Adrenal gland (tissue), 12 donors: ENCODE measurements around the gene C4BPA. TPM values are rescaled to one million over a fixed set of nuclear protein-coding genes. Genes with fewer than 3 reads are reported as not detected.

ENCODE experiments used
- DNase-seq, 7 donors: peaks; one replicate each; pipeline ENCODE4 v3.0.0-alpha.2; 2019 to 2020
- H3K27ac ChIP-seq, 5 donors: fragments of 200-600 bp; sonication (generic) in 4 of 5; 1 replicate in 3 of 5; 2 replicates in 2 of 5; pipeline versions ENCODE4 v1.5.1 to v1.8.0; 2016 to 2020; ENCODE audit warnings: mild to moderate bottlenecking in 1 of 5
- H3K27me3 ChIP-seq: fragments of 200-600 bp; 2 replicates; pipeline ENCODE4 v1.8.0; 2021
- H3K36me3 ChIP-seq, 2 donors: fragments of 200-600 bp; replicated peaks in 1 of 2; 1 replicate in 1 of 2; 2 replicates in 1 of 2; pipeline versions ENCODE4 v1.5.1 to v1.8.0; 2018 to 2022
- H3K4me1 ChIP-seq, 2 donors: fragments of 200-600 bp; replicated peaks in 1 of 2; 1 replicate in 1 of 2; 2 replicates in 1 of 2; pipeline versions ENCODE4 v1.5.1 to v1.8.0; 2018 to 2021
- H3K4me3 ChIP-seq, 4 donors: fragments of 200-600 bp; sonication (generic) in 3 of 4; one replicate each; pipeline ENCODE4 v1.5.1; 2016 to 2018
- H3K9me3 ChIP-seq, 3 donors: fragments of 200-600 bp; sonication (generic) in 1 of 3; replicated peaks in 1 of 3; 1 replicate in 2 of 3; 2 replicates in 1 of 3; pipeline versions ENCODE4 v1.5.1 to v1.8.0; 2016 to 2021
- POLR2A ChIP-seq, 2 donors: fragments of 450-650 bp; IDR thresholded peaks; one replicate each; pipeline ENCODE4 v1.6.1; 2017; ENCODE audit warnings: antibody characterized with exemption in 2 of 2, mild to moderate bottlenecking in 2 of 2, moderate library complexity in 1 of 2
- WGBS, 4 donors: extraction: QIAGEN DNeasy Blood & Tissue Kit in 2 of 4; methylation state at CpG; one replicate each; pipeline versions ENCODE4 v1.1.5 to v1.1.7; 2013 to 2017; 5-methylcytosine and 5-hydroxymethylcytosine counted together
- intact Hi-C, 2 donors: fragments of 100-400 bp; cut with DNase I; formaldehyde crosslinking; loops; one replicate each; pipeline versions ENCODE4 v1.14.1 to v1.15.0; 2022 to 2023
- polyA plus RNA-seq, 3 donors: library from polyadenylated mRNA; stranded (reverse); fragments of 200-250 nt in 2 of 3; fragments of 350-450 nt in 1 of 3; fragmentation: Illumina TruSeq in 1 of 3; extraction: RNeasy Lipid Tissue Mini Kit (QIAGEN cat#74804) in 1 of 3; gene quantifications; one replicate each; pipeline ENCODE4 v1.2.3, GENCODE V29; 2013 to 2014
- total RNA-seq, 9 donors: library from RNA; depleted of rRNA in 4 of 9; stranded (reverse); fragments of >200 nt in 4 of 9; fragments of 120-200 nt in 1 of 9; fragmentation: NEBNext Ultra II Directional in 1 of 9; extraction: Animal tissue kit (Norgen Biotek cat#: 25700) in 1 of 9; gene quantifications; one replicate each; pipeline versions ENCODE4 v1.1.0 to v1.2.4, GENCODE V29; 2013 to 2023
- TF ChIP-seq, protein P1 (sequence below), 6 experiments: fragments of 450-650 bp in 4 of 6; fragments of 200-600 bp in 2 of 6; sonication (generic) in 1 of 6; IDR thresholded peaks; 1 replicate in 5 of 6; 2 replicates in 1 of 6; pipeline versions ENCODE4 v1.5.1 to v1.8.0; 2016 to 2021; ENCODE audit warnings: antibody characterized with exemption in 6 of 6, mild to moderate bottlenecking in 2 of 6, moderate library complexity in 1 of 6
- donor health status: healthy with polysubstance abuse.
- donor health status: Bipolar disorder and iron deficiency.
- donor health status: DM: yes; HTN: yes; CAD: no.
- donor health status: DM: no; HTN: no; CAD: no.
- donor health status: DM: no; HTN: no; CAD: no.
- donor health status: DM: yes; HTN: yes; CAD: no.

Gene C4BPA
- total and polyA plus RNA-seq, 12 donors = 0.13 to 23.4 (median 0.57) TPM; not detected in 5

DNA sequence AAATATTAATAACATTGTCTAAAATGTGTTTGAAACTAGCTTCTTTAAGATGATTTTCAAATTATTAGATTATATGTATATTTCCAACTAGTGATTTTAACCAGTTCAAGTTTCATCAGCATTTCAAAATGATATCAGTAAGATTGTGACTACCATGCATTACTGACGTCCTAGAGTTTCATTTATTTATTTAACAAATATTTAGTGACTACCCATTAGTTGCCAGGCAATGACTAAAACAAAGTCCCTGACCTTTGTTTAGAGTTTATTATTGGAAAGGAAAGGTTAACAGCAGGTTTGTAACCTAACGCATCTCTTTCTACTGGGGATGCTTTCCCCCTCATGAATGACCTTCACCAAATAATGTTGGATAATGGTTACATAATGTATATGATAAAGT lies 22.9 kb upstream of the C4BPA start:
- TF ChIP-seq, protein P1, sequence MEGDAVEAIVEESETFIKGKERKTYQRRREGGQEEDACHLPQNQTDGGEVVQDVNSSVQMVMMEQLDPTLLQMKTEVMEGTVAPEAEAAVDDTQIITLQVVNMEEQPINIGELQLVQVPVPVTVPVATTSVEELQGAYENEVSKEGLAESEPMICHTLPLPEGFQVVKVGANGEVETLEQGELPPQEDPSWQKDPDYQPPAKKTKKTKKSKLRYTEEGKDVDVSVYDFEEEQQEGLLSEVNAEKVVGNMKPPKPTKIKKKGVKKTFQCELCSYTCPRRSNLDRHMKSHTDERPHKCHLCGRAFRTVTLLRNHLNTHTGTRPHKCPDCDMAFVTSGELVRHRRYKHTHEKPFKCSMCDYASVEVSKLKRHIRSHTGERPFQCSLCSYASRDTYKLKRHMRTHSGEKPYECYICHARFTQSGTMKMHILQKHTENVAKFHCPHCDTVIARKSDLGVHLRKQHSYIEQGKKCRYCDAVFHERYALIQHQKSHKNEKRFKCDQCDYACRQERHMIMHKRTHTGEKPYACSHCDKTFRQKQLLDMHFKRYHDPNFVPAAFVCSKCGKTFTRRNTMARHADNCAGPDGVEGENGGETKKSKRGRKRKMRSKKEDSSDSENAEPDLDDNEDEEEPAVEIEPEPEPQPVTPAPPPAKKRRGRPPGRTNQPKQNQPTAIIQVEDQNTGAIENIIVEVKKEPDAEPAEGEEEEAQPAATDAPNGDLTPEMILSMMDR (IDR thresholded peaks at IDR 0.05) = no peak
- TF ChIP-seq POLR2A (IDR thresholded peaks at IDR 0.05) = no peak
- DNase-seq = no peak
- Histone ChIP-seq H3K4me3 (no peak overlapping the region), H3K27ac (no peak overlapping the region), H3K27me3 (no peaks in the 10 kb centered on the region), H3K4me1 (peaks cover 0 to 5% of the 10 kb centered on the region in 2 donors), H3K9me3 (no peaks in the 10 kb centered on the region), H3K36me3 (no peaks in the 10 kb centered on the region)
- WGBS, 4 donors = 36 to 40% (median 39%) methylated on average over 2 of the region's 2 CpGs
- intact Hi-C loops = loop anchor here in 1 of 2 donors (5.0 kb wide), 1 partner anchor 326 kb away; no protein-coding TSS in a partner anchor

GRCh38 chr1:207081806-207082205 lies 22.2 kb upstream of the C4BPA start:
- intact Hi-C loops = loop anchor here in 1 of 2 donors (5.0 kb wide), 1 partner anchor 325 kb away; no protein-coding TSS in a partner anchor
- H3K9me3 ChIP-seq = no peaks in the 10 kb centered on the region
- H3K27ac ChIP-seq = no peak overlapping the region
- H3K27me3 ChIP-seq = no peaks in the 10 kb centered on the region
- no peak overlapping the region for H3K4me3 ChIP-seq
- H3K4me1 ChIP-seq = peaks cover 0 to 5% of the 10 kb centered on the region in 2 donors
- WGBS, 4 donors = 76 to 92% (median 78%) methylated on average over 2 of the region's 2 CpGs
- no peaks in the 10 kb centered on the region for H3K36me3 ChIP-seq
- no peak for DNase-seq
- TF ChIP-seq, protein P1 (IDR thresholded peaks at IDR 0.05) = no peak
- no peak for TF ChIP-seq POLR2A (IDR thresholded peaks at IDR 0.05)

DNA sequence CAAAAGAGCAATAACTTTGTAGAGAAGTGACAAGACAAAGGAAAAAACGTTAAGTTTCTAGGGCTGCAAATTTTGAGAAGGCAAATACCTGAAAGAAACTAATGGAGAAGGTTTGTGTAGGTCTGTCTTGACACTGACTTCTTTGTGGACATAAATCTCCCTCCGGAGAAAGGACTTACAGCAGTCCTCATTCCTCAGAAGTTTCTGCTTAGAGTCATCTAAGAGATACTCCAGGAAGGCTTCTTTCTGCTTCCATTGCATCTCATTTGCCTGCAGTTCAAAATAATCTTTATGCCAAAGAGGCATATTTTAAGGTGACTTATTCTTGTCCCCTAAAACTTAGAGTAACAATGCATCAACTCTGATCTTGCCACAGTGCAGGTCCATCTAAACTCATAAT lies 19.8 kb upstream of the C4BPA start:
- 55 to 67% (median 63%) methylated on average over 2 of the region's 2 CpGs for WGBS, 4 donors

GRCh38 chr1:207084701-207085180 lies 19.3 kb upstream of the C4BPA start:
- 32 to 37% (median 34%) methylated on average over 8 of the region's 8 CpGs for WGBS, 4 donors
- Histone ChIP-seq H3K36me3 (no peaks in the 10 kb centered on the region), H3K27me3 (no peaks in the 10 kb centered on the region), H3K4me1 (peaks cover 0 to 10% of the 10 kb centered on the region in 2 donors), H3K4me3 (no peak overlapping the region), H3K27ac (no peak overlapping the region), H3K9me3 (no peaks in the 10 kb centered on the region)
- peak; percentile 39 to 72 (median 56) for DNase-seq
- intact Hi-C loops = loop anchor here in 1 of 2 donors (5.0 kb wide), 2 partner anchors 323 to 413 kb away; partner anchors contain the start of gene CR1
- TF ChIP-seq, protein P1 (IDR thresholded peaks at IDR 0.05) = peak; percentile 39 to 68 (median 66)
- no peak for TF ChIP-seq POLR2A (IDR thresholded peaks at IDR 0.05)

More for the DNA sequence above, 19.8 kb upstream of the C4BPA start:
- no peak for TF ChIP-seq POLR2A (IDR thresholded peaks at IDR 0.05)
- TF ChIP-seq, protein P1 (IDR thresholded peaks at IDR 0.05) = no peak
- intact Hi-C loops = loop anchor here in 1 of 2 donors (5.0 kb wide), 1 partner anchor 323 kb away; no protein-coding TSS in a partner anchor
- Histone ChIP-seq H3K27me3 (no peaks in the 10 kb centered on the region), H3K4me1 (peaks cover 0 to 10% of the 10 kb centered on the region in 2 donors), H3K4me3 (no peak overlapping the region), H3K36me3 (no peaks in the 10 kb centered on the region), H3K27ac (no peak overlapping the region), H3K9me3 (no peaks in the 10 kb centered on the region)
- DNase-seq = no peak
